GM12891 (cell line): ENCODE data around the gene NACC1.
"Not testable (repeated sequence)": the region's sequence is repeated elsewhere in the genome, so short reads cannot be mapped to it uniquely, and the experiment has no call there.

Experiments
- PAX5 ChIP-seq: IDR thresholded peaks from 2 replicates; pipeline ENCODE4 v1.6.1; 2011; ENCODE audit warnings: low read length, moderate library complexity, mild to moderate bottlenecking; ENCODE audit not compliant: insufficient read depth, severe bottlenecking
- POLR2A ChIP-seq: IDR thresholded peaks from 2 replicates; pipeline ENCODE4 v1.6.1; 2011; ENCODE audit warnings: low read depth, low read length, control low read depth
- POLR2AphosphoS5 ChIP-seq: IDR thresholded peaks from 2 replicates; pipeline ENCODE4 v1.6.1; 2011; ENCODE audit warnings: low read depth, low read length, control low read depth
- SPI1 ChIP-seq: IDR thresholded peaks from 2 replicates; pipeline ENCODE4 v1.6.1; 2011; ENCODE audit warnings: low read depth, low read length, control low read depth
- TAF1 ChIP-seq: IDR thresholded peaks from 2 replicates; pipeline ENCODE4 v1.6.1; 2011; ENCODE audit warnings: low read depth, low read length, control low read depth

DNA sequence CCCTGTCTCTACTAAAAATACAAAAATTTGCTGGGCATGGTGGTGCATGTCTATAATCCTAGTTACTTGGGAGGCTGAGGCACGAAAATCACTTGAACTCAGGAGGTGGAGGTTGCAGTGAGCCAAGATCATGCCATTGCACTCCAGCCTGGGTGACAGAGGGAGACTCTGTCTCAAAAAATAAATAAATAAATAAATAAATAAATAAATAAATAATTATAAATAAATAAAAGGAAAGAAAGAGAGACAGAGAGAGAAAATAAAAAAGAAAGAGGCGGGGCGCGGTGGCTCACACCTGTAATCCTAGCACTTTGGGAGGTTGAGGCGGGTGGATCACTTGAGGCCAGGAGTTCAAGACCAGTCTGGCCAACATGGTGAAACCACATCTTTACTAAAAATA lies 59.5 kb downstream of the NACC1 start:
- TF ChIP-seq POLR2AphosphoS5, POLR2A, TAF1, SPI1, PAX5: not testable (repeated sequence)
